Esophagus squamous epithelium (tissue), 5 donors: ENCODE data around the gene POC5. TPM values are rescaled to one million over a fixed set of nuclear protein-coding genes. Genes with fewer than 3 reads are reported as not detected.

ENCODE experiments used
- DNase-seq: peaks from one replicate; lab custom pipeline; 2025; lab: John Stamatoyannopoulos, UW
- H3K27ac ChIP-seq, 4 donors: fragments of 200-600 bp; sonication (generic); one replicate each; pipeline ENCODE4 v1.5.1; 2016 to 2019; ENCODE audit warnings: mild to moderate bottlenecking in 1 of 4
- H3K27me3 ChIP-seq, 4 donors: fragments of 200-600 bp; sonication (generic); 1 replicate in 3 of 4; 2 replicates in 1 of 4; pipeline versions ENCODE4 v1.5.1 to v1.6.0; 2017 to 2021; ENCODE audit warnings: antibody characterized with exemption in 1 of 4
- H3K36me3 ChIP-seq, 3 donors: fragments of 200-600 bp; sonication (generic); one replicate each; pipeline ENCODE4 v1.5.1; 2016 to 2019
- H3K4me1 ChIP-seq, 3 donors: fragments of 200-600 bp; sonication (generic); one replicate each; pipeline ENCODE4 v1.5.1; 2017 to 2019
- H3K4me3 ChIP-seq, 4 donors: fragments of 200-600 bp; sonication (generic); 1 replicate in 3 of 4; 2 replicates in 1 of 4; pipeline ENCODE4 v1.5.1; 2016 to 2019; ENCODE audit warnings: mild to moderate bottlenecking in 2 of 4, moderate library complexity in 1 of 4
- H3K9me3 ChIP-seq, 3 donors: fragments of 200-600 bp; sonication (generic); one replicate each; pipeline ENCODE4 v1.5.1; 2016 to 2019
- POLR2A ChIP-seq, 4 donors: fragments of 450-650 bp; IDR thresholded peaks; one replicate each; pipeline ENCODE4 v1.6.1; 2017; ENCODE audit warnings: antibody characterized with exemption in 4 of 4, mild to moderate bottlenecking in 4 of 4, moderate library complexity in 3 of 4
- WGBS, 2 donors: methylation state at CpG; one replicate each; pipeline ENCODE4 v1.1.5; 2018; 5-methylcytosine and 5-hydroxymethylcytosine counted together
- intact Hi-C: fragments of 100-400 bp; cut with DNase I; formaldehyde crosslinking; loops from one replicate; pipeline ENCODE4 v1.15.0; 2022
- total RNA-seq, 4 donors: library from RNA; depleted of rRNA; stranded (reverse); fragments of >200 nt; gene quantifications; one replicate each; pipeline ENCODE4 v1.1.0, GENCODE V29; 2016
- TF ChIP-seq, protein P1 (sequence below), 6 experiments: fragments of 450-650 bp in 4 of 6; fragments of 200-600 bp in 2 of 6; sonication (generic) in 2 of 6; IDR thresholded peaks; one replicate each; pipeline ENCODE4 v1.5.1; 2016 to 2019; ENCODE audit warnings: antibody characterized with exemption in 6 of 6, mild to moderate bottlenecking in 4 of 6, moderate library complexity in 4 of 6
- donor health status: DM: yes; HTN: yes; CAD: no.

Gene POC5
- total RNA-seq, 4 donors from 2014 or later: 1.9 to 16.9 (median 9.3) TPM

DNA sequence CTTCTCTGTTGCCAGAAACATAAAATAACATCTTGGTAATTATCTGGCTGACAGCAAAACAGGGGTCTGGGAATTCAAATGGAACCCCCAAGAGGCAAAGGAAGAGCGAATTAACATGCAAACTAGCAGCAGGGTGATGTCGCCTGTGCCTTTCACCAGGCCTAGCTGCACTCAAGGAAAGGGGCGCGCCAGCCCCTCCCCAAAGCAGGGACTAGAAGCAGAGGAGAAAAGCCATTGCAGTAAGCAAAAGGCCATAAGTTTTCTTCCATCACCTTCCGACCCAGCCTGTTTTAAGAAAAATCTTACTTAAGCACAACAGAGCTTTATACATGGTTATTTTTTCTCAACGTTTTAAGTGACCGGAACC is 539 bp downstream of the POC5 start:
- H3K4me1 ChIP-seq: peaks cover 6 to 20% (median 9%) of the 10 kb centered on the region in 3 donors
- H3K9me3 ChIP-seq: no peaks in the 10 kb centered on the region
- no peaks in the 10 kb centered on the region for H3K27me3 ChIP-seq
- peak overlapping the region; percentile 83 to 92 (median 88) for H3K27ac ChIP-seq
- TF ChIP-seq POLR2A (IDR thresholded peaks at IDR 0.05): no peak
- TF ChIP-seq, protein P1, sequence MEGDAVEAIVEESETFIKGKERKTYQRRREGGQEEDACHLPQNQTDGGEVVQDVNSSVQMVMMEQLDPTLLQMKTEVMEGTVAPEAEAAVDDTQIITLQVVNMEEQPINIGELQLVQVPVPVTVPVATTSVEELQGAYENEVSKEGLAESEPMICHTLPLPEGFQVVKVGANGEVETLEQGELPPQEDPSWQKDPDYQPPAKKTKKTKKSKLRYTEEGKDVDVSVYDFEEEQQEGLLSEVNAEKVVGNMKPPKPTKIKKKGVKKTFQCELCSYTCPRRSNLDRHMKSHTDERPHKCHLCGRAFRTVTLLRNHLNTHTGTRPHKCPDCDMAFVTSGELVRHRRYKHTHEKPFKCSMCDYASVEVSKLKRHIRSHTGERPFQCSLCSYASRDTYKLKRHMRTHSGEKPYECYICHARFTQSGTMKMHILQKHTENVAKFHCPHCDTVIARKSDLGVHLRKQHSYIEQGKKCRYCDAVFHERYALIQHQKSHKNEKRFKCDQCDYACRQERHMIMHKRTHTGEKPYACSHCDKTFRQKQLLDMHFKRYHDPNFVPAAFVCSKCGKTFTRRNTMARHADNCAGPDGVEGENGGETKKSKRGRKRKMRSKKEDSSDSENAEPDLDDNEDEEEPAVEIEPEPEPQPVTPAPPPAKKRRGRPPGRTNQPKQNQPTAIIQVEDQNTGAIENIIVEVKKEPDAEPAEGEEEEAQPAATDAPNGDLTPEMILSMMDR (IDR thresholded peaks at IDR 0.05): no peak
- no peak for DNase-seq
- intact Hi-C loops: no loop called here
- 0 to 1% methylated on average over 7 of the region's 7 CpGs for WGBS, 2 donors
- H3K36me3 ChIP-seq: peaks cover 0 to 15% (median 0%) of the 10 kb centered on the region in 3 donors
- H3K4me3 ChIP-seq: peak overlapping the region; percentile 70 to 83 (median 74)

DNA sequence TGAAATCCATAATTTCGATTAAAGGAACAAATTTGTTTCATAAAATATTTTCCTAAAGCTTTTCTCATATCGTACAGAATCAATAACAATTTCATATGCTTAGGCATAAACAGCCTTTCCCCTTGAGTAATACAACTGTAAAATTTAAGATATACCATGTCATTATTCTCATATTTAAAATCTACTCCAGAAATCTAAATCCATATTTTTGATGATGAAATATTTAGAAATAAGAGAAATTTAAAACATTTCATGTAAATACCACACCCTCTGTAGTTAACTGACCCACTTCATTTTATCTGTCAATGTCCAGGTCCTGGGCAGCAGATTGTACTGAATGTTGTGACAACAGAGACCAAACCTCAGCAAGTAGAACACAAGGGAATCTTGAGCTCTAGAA is 5.1 kb downstream of the POC5 start:
- no peak overlapping the region for H3K4me3 ChIP-seq
- TF ChIP-seq, protein P1 (IDR thresholded peaks at IDR 0.05): no peak
- TF ChIP-seq POLR2A (IDR thresholded peaks at IDR 0.05): no peak

DNA sequence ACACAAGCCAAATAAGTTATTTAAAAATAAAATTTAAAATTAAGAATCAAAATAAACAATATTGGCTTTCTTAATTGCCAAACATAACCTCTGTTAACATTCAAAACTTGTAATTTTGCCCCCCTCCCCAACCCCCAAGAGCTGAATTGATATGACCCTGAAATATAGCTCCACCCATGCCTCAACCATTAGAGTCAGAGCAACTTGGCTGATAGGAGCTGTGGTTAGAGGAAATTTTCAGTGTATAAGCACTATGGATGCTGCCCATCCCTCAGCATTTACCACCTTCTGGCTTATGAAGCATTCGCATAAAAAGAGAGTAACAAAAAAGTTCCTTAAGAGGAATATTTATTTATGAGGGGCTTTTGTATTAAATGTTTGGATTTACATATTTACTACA is 6.1 kb downstream of the POC5 start:
- intact Hi-C loops: no loop called here
- WGBS, 2 donors: 91 to 95% methylated on average over 1 of the region's 1 CpG
- Histone ChIP-seq H3K4me3 (no peak overlapping the region), H3K9me3 (no peaks in the 10 kb centered on the region), H3K4me1 (peaks cover 0 to 9% (median 5%) of the 10 kb centered on the region in 3 donors), H3K27me3 (no peaks in the 10 kb centered on the region), H3K36me3 (peaks cover 0 to 33% (median 0%) of the 10 kb centered on the region in 3 donors), H3K27ac (no peak overlapping the region)
- no peak for TF ChIP-seq POLR2A (IDR thresholded peaks at IDR 0.05)
- TF ChIP-seq, protein P1 (IDR thresholded peaks at IDR 0.05): no peak
- DNase-seq: no peak

More for the DNA sequence above, 5.1 kb downstream of the POC5 start:
- intact Hi-C loops: no loop called here
- Histone ChIP-seq H3K36me3 (peaks cover 0 to 29% (median 0%) of the 10 kb centered on the region in 3 donors), H3K27me3 (no peaks in the 10 kb centered on the region), H3K27ac (no peak overlapping the region), H3K4me1 (peaks cover 6 to 16% (median 9%) of the 10 kb centered on the region in 3 donors), H3K9me3 (no peaks in the 10 kb centered on the region)
- DNase-seq: no peak
- 86 to 93% methylated on average over 2 of the region's 2 CpGs for WGBS, 2 donors

DNA sequence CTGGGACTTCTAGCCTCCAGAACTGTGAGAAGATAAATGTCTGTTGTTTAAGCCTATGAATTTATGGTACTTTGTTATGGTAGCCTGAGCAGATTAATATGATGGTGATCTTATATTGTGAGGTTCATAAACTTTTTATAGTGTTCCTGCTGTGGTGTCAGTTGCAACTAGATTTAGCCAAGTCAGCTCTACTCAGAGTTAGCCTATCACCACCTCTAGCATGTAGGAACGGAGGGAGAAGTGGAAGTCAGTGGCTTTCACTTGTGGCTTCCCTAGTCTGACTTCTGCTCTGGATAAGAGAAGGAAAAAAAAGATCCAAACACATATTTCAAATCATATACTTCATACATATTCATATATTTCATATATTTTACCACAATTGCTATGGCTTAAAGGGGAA is 6.6 kb downstream of the POC5 start:
- WGBS, 2 donors: 59 to 93% methylated on average over 1 of the region's 1 CpG
- intact Hi-C loops: no loop called here
- no peak for TF ChIP-seq POLR2A (IDR thresholded peaks at IDR 0.05)
- TF ChIP-seq, protein P1 (IDR thresholded peaks at IDR 0.05): no peak
- Histone ChIP-seq H3K4me3 (no peak overlapping the region), H3K36me3 (peaks cover 0 to 33% (median 0%) of the 10 kb centered on the region in 3 donors), H3K27me3 (no peaks in the 10 kb centered on the region), H3K4me1 (peaks cover 0 to 4% (median under 1%) of the 10 kb centered on the region in 3 donors), H3K27ac (no peak overlapping the region), H3K9me3 (no peaks in the 10 kb centered on the region)
- DNase-seq: no peak

DNA sequence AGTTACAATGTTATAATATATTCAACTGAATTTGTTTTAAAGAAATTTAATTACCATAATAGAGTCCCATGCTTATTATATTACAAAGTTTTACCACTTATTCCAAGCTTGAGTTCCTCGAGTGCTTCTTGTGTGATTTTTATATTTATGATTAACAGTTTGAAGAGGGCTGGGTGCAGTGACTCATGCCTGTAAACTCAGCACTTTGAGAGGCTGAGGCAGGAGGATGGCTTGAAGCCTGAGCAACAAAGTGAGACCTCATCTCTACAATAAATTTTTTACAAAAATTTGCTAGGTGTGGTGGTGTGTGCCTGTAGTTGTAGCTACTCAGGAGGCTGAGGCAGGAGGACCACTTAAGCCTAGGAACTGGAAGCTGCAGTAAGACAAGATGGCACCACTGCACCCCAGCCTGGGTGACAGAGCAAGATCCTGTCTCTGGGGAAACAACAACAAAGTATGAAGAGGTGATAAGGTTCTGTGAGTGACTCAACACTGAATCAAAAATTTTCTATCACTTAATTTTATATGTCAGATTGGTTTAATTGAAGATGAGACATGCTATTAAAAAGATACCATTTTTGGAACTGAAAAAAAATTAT is 9.2 kb downstream of the POC5 start:
- H3K9me3 ChIP-seq: no peaks in the 10 kb centered on the region
- WGBS, 2 donors: 50 to 62% methylated on average over 1 of the region's 1 CpG
- DNase-seq: no peak

More for the DNA sequence above, 9.2 kb downstream of the POC5 start:
- TF ChIP-seq, protein P1 (IDR thresholded peaks at IDR 0.05): no peak
- no peak for TF ChIP-seq POLR2A (IDR thresholded peaks at IDR 0.05)
- no peak overlapping the region for H3K27ac ChIP-seq
- no peaks in the 10 kb centered on the region for H3K4me1 ChIP-seq
- no peaks in the 10 kb centered on the region for H3K27me3 ChIP-seq
- intact Hi-C loops: no loop called here
- no peak overlapping the region for H3K4me3 ChIP-seq
- peaks cover 0 to 51% (median 0%) of the 10 kb centered on the region in 3 donors for H3K36me3 ChIP-seq
